GM19023 (cell line): ENCODE results near the gene EBF3.

Experiments
- ATAC-seq: cut with Tn5 transposase; IDR thresholded peaks from one replicate; pipeline ENCODE4 v1.9.1; 2021; ENCODE audit warnings: mild to moderate bottlenecking, moderate library complexity; ENCODE audit not compliant: unreplicated experiment

Gene EBF3

DNA sequence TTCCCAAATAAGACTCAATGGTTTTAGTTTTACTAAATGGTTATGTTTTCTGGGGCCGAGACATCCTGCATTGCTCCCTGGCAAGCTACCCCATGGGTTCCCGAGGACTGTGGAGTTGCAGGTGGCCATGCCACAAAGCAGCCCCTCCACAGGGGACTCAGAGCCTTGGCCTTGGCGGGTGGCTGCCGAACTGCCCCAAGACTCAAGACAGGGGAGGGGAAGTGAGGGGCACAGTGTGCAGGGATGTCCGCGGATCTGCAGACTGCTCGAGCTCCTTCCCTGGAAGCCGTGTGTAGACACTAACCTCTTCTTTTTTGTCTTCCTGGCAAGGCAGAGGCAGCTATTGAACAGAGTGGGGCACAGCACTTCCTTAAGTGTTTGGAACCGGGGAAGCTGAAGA lies 154.6 kb downstream of the EBF3 start:
- ATAC-seq, result no peak

- ATAC-seq, result no peak
Measured at GRCh38 chr10:129808092-129808983, 155.7 kb downstream of the EBF3 start.

GRCh38 chr10:129807211-129807610 lies 156.9 kb downstream of the EBF3 start:
- no peak for ATAC-seq

GRCh38 chr10:129800796-129801340 lies 163.2 kb downstream of the EBF3 start:
- ATAC-seq, result no peak

DNA sequence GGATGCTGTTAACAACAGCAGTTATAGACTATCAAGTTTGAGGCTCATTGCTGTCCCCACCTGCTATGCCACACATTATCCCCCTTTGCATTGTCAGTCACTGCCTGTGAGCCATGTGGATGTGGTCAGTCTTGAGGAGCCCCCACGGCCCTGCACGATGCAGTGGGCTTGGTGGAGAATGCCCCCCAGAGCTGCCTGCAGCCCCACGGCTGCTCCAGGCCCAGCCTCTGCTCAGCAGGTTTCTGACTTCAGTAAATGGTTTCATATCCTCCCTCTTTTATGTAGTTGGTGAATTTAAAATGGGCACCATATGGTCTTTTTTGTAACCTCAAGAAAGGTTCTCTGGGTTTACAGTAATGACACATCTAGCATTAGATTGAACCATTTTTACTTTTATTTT lies 164.1 kb downstream of the EBF3 start:
- ATAC-seq, result no peak

GRCh38 chr10:129796710-129797420 lies 167.2 kb downstream of the EBF3 start:
- no peak for ATAC-seq

DNA sequence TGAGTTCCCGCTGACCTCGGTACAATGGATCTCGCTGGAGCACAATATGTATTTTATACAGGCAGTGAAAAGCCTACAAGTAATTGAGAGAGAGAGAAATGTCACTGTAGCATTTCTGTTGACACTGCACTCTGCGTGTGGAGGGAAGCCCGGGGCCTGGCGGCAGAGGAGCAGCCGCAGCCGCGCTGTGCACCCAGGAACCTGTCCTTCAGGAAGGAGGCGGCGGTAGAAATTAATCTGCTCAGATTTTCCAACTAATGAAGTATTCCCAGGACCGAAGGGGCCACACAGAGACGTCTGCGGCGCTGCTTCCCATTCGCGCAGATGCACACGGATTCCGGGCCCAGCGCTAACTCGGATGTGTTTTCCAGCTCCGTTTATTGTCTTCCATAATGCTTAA lies 170.1 kb downstream of the EBF3 start:
- no peak for ATAC-seq

DNA sequence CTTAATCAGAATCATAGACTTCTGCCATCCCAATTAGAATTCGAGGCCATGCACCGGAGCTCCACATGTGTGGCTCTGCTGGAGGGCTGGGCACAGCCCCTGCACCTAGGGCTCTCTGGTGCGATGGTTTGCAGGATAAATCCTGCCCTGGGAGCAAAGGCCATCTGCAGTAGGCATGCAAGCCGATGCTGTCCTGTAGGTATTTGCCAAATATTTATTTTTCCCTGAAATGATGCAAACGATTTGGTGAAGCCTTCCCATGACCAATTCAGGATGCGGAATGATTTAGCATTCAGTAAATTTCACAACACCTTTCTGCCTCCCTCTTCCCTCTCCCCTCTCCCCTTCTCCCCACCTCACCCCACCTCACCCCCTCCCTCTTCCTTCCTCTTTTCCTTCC lies 170.6 kb downstream of the EBF3 start:
- no peak for ATAC-seq

DNA sequence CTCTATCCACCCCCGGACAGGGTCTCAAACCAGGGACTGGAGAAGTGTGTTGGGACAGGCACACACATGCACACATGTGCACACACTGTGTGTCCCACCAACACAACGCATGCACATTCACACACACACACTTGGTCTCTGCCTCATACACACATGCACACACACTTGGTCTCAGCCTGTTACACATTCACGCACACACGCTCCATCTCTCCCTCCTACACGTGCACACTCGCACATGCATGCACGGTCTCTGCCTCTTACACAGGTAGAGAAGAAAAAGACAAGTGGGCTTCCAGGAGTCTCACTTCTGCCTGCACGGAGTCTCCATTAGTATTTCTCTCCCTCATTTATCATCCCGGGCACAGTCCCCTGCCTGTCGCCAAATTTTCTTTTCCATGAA lies 171.2 kb downstream of the EBF3 start:
- no peak for ATAC-seq

DNA sequence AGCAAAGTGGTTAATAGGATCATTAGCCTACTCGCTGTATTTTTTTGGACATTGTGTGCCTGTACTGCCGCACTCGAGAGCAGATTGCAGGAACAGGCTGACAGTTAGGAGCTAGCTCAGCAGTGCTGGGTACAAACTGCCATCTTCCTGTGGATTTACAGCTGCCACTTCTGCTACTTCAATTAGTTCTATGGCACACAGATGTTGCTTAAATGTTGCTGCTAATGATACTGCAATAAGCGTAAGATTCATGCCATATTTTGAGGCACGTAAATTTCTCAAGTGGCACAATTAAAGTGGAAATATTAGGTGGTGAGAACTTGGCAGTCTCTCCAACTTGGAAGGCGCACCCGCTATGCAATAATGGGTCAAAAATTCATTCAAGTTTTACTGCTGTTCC lies 171.9 kb downstream of the EBF3 start:
- ATAC-seq, result no peak

DNA sequence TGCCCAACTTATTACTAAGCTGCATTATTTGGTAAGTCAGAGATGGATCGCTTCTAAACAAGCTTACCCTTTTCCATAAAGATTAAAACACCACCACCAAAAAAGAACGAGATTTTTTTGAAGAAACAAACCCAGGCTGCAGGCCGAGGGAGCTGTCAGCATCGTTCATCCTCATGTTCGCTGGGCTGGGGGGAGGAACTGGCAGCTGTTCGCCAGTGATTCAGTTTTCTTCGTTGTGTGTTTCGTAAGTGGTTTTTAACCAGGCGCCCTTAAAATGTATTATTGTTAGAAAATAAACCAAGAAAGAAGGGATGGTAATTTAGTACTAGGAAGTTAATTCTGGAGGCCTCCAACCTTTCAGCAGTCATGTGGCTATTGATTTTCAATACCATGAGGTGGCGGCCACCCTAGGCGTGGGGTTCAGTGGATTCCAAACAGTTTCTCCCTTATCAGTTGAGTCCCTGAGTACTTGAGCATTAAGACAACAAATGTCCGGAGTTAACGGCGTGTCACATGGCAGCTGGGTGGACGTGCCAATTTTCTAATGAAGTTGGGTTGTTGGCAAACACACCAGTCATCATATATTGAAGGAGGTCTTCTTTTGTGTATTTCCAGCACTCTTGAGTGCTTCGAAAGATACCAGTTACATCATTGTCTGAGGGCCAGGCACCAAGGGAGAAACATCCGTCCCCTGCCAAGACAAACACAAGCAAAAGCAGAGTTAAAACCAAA lies 173.2 kb downstream of the EBF3 start:
- no peak for ATAC-seq

DNA sequence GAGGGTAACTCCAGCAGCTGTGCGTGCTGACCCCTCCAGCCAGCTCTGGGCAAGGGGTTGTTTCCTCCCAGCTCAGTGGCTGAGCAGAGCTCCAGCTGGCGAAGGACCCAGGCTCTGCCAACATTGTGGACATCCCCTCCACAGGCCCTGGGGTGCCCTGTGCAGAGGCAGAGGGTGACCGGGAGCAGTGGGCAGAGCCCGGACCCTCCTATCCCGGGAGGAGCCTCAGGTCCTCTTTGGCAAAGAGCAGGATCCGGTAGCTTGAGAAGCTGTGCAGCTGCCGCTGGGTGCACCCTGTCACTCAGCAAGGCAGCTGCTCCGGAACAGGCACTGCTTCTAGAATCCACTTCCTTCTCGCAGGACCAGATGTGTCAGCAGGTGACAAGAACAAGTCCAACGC lies 175.9 kb downstream of the EBF3 start:
- no peak for ATAC-seq

DNA sequence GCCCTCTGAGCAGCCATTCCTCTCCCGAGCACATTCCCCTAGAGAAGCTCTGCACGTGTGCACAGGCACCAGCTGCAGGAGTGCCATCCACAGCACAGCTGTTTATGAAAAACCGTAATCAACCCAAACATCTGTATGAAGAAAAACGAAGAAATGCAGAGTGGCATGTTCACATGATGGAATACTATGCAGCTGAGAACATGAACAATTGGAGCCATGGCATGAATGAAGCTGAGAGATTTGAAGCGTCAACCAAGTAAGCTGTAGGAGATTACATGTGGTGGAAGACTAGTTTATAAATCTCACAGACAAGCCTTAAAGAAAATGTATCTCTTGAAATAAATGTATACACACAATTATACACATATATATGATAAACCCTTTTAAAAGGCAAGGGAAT lies 176.5 kb downstream of the EBF3 start:
- ATAC-seq, result no peak

GRCh38 chr10:129786216-129786615 lies 177.9 kb downstream of the EBF3 start:
- no peak for ATAC-seq

- no peak for ATAC-seq
Measured at GRCh38 chr10:129785536-129785981, 178.5 kb downstream of the EBF3 start.
